Transverse colon (tissue), 3 donors: ENCODE measurements around the gene KIAA1217.

Experiments
- POLR2A ChIP-seq: fragments of 450-650 bp; IDR thresholded peaks from one replicate; pipeline ENCODE4 v1.6.1; 2016; ENCODE audit warnings: antibody characterized with exemption, mild to moderate bottlenecking, moderate library complexity
- TF ChIP-seq, protein P1 (sequence below), 5 experiments: fragments of 200-600 bp in 3 of 5; fragments of 450-650 bp in 2 of 5; sonication (generic) in 3 of 5; IDR thresholded peaks; 1 replicate in 2 of 5; 2 replicates in 3 of 5; pipeline ENCODE4 v1.5.1; 2016 to 2017; ENCODE audit warnings: antibody characterized with exemption in 5 of 5, inconsistent platforms in 3 of 5, mild to moderate bottlenecking in 2 of 5, moderate library complexity in 1 of 5

DNA sequence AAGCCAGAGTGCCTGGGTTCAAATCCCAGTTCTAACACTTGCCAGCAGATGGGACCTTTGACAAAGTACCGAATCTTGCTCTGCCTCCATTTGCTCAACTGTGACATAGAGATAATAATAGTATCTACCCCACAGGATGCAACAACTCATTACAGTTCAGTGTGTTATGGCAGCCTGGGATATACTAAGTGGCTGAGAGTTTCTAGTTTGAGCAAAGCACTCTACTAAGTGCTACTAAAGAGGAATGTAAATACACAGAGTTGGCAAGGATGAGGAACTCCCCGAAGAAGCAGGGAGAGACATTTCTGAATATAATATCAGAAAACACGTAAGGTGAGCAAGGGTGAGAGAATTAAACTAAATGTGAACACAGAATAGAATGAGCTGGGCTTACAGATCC is 271.5 kb downstream of the KIAA1217 start:
- TF ChIP-seq, protein P1, sequence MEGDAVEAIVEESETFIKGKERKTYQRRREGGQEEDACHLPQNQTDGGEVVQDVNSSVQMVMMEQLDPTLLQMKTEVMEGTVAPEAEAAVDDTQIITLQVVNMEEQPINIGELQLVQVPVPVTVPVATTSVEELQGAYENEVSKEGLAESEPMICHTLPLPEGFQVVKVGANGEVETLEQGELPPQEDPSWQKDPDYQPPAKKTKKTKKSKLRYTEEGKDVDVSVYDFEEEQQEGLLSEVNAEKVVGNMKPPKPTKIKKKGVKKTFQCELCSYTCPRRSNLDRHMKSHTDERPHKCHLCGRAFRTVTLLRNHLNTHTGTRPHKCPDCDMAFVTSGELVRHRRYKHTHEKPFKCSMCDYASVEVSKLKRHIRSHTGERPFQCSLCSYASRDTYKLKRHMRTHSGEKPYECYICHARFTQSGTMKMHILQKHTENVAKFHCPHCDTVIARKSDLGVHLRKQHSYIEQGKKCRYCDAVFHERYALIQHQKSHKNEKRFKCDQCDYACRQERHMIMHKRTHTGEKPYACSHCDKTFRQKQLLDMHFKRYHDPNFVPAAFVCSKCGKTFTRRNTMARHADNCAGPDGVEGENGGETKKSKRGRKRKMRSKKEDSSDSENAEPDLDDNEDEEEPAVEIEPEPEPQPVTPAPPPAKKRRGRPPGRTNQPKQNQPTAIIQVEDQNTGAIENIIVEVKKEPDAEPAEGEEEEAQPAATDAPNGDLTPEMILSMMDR (IDR thresholded peaks at IDR 0.05) = no peak
- no peak for TF ChIP-seq POLR2A
